CD4-positive, alpha-beta T cell (primary cell): ENCODE results near the gene ZNF524. TPM values are rescaled to one million over a fixed set of nuclear protein-coding genes. Genes with fewer than 3 reads are reported as not detected.

Source experiments
- ATAC-seq: fragments of 200-7000 bp; cut with Tn5 transposase; one replicate; pipeline ENCODE4 v1.10.0; 2022; ENCODE audit warnings: mild to moderate bottlenecking; ENCODE audit not compliant: poor library complexity
- CTCF ChIA-PET: fragments of 350-600 bp; sonication (Branson Sonifier 250); formaldehyde crosslinking; loops from one replicate; lab custom pipeline; 2021; ENCODE audit warnings: antibody characterized with exemption, inconsistent platforms; lab: Charles Lee
- POLR2A ChIA-PET: fragments of 350-600 bp; sonication (Branson Sonifier 250); formaldehyde crosslinking; loops from one replicate; lab custom pipeline; 2021; ENCODE audit warnings: antibody characterized with exemption, inconsistent platforms; lab: Charles Lee
- DNase-seq, 14 experiments: peaks; one replicate each; pipeline ENCODE4 v3.0.0-alpha.2; 2013 to 2020; ENCODE audit warnings: mixed read lengths in 2 of 14
- H3K27ac ChIP-seq, 2 donors: one replicate each; pipeline versions ENCODE4 v1.5.1 to v1.7.0; 2013; ENCODE audit warnings: low read length in 2 of 2, low read depth in 1 of 2, mild to moderate bottlenecking in 1 of 2
- H3K27me3 ChIP-seq, 2 experiments: 1 replicate in 1 of 2; 2 replicates in 1 of 2; pipeline versions ENCODE4 v1.6.1 to v1.7.0; 2013; ENCODE audit warnings: low read length in 2 of 2, control low read depth in 1 of 2, mild to moderate bottlenecking in 1 of 2, moderate library complexity in 1 of 2; ENCODE audit not compliant: insufficient read depth in 2 of 2, control insufficient read depth in 1 of 2
- H3K36me3 ChIP-seq: one replicate; pipeline ENCODE4 v1.6.1; 2013; ENCODE audit warnings: low read length, control low read depth; ENCODE audit not compliant: insufficient read depth
- H3K4me1 ChIP-seq: one replicate; pipeline ENCODE4 v1.6.1; 2013; ENCODE audit warnings: low read length, control low read depth; ENCODE audit not compliant: insufficient read depth
- H3K4me3 ChIP-seq: one replicate; pipeline ENCODE4 v1.5.1; 2013; ENCODE audit warnings: mild to moderate bottlenecking, low read length, moderate library complexity
- H3K9me3 ChIP-seq, 2 experiments: 1 replicate in 1 of 2; 2 replicates in 1 of 2; pipeline versions ENCODE4 v1.6.1 to v1.7.0; 2013; ENCODE audit warnings: low read length in 2 of 2, mild to moderate bottlenecking in 2 of 2, control low read depth in 1 of 2, moderate library complexity in 1 of 2; ENCODE audit not compliant: control insufficient read depth in 1 of 2, insufficient read depth in 1 of 2
- H3K27ac Mint-ChIP-seq: one replicate; pipeline ENCODE4 v1.8.0; 2020; ENCODE audit warnings: mixed read lengths
- H3K27me3 Mint-ChIP-seq: one replicate; pipeline ENCODE4 v1.8.0; 2021; ENCODE audit warnings: mixed read lengths
- H3K36me3 Mint-ChIP-seq: one replicate; pipeline ENCODE4 v1.8.0; 2021; ENCODE audit warnings: low read depth, mixed read lengths
- H3K4me1 Mint-ChIP-seq: one replicate; pipeline ENCODE4 v1.8.0; 2021; ENCODE audit warnings: low read depth, mixed read lengths
- H3K4me3 Mint-ChIP-seq: one replicate; pipeline ENCODE4 v1.8.0; 2020; ENCODE audit warnings: mild to moderate bottlenecking, mixed read lengths
- H3K9me3 Mint-ChIP-seq: one replicate; pipeline ENCODE4 v1.8.0; 2020; ENCODE audit warnings: mixed read lengths
- CTCF ChIP-seq: fragments of 200-600 bp; IDR thresholded peaks from one replicate; pipeline ENCODE4 v1.8.0; 2022; ENCODE audit warnings: antibody characterized with exemption, mild to moderate bottlenecking
- intact Hi-C, 2 experiments: fragments of 100-400 bp; cut with DNase I in 1 of 2; cut with micrococcal nuclease in 1 of 2; formaldehyde crosslinking; loops; one replicate each; pipeline versions ENCODE4 v1.15.1 to v1.9.0; 2023 to 2025; cut with DNase I, micrococcal nuclease
- total RNA-seq, 174 experiments: library from RNA in 2 of 174; stranded (reverse) in 2 of 174; gene quantifications; one replicate each; pipeline ENCODE4 v1.2.3 and lab custom pipeline; 2021 to 2026

The ZNF524 gene
- total RNA-seq, 2 experiments from 2014 or later: 9.6 to 10.3 TPM

- H3K9me3 ChIP-seq: peaks cover 0 to 3% of the 10 kb centered on the region in 2 experiments
- no peak overlapping the region for H3K4me3 Mint-ChIP-seq
- H3K27ac ChIP-seq: no peak overlapping the region
- ATAC-seq: no peak
- H3K4me1 Mint-ChIP-seq: no peaks in the 10 kb centered on the region
- no peaks in the 10 kb centered on the region for H3K4me1 ChIP-seq
- no peaks in the 10 kb centered on the region for H3K36me3 ChIP-seq
- H3K4me3 ChIP-seq: no peak overlapping the region
- TF ChIP-seq CTCF: no peak
- H3K27ac Mint-ChIP-seq: no peak overlapping the region
- DNase-seq: no peak
- peaks cover 5 to 6% of the 10 kb centered on the region in 2 experiments for H3K27me3 ChIP-seq
- ChIA-PET CTCF (no interaction called here), POLR2A (no interaction called here)
- no peaks in the 10 kb centered on the region for H3K9me3 Mint-ChIP-seq
- intact Hi-C loops: no loop called here
- H3K36me3 Mint-ChIP-seq: no peaks in the 10 kb centered on the region
- peaks cover 21% of the 10 kb centered on the region for H3K27me3 Mint-ChIP-seq
These were observed 47.9 kb upstream of the ZNF524 start for GRCh38 chr19:55552206-55552605.

DNA sequence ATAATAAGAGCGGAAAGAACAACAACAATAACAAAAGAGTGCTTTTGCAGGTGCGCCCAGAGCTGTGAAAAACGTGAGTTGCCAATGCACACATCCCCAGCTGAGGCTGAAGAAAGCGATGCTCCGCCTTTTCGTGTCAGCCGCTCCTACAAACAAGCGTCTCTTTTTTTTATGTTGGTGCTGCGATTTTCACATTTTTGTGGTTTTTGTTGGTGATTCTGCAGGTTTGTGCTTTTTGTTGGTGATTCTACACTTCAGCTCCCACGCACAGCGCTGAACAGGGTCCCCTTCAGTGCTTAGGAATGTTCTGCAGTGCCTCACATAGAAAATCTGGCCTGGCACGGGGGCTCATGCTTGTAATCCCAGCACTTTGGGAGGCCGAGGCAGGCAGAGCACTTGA lies 47.5 kb upstream of the ZNF524 start:
- Histone ChIP-seq H3K9me3 (no peaks in the 10 kb centered on the region), H3K4me1 (no peaks in the 10 kb centered on the region), H3K27me3 (peaks cover 3 to 6% of the 10 kb centered on the region in 2 experiments), H3K4me3 (no peak overlapping the region), H3K27ac (no peak overlapping the region), H3K36me3 (no peaks in the 10 kb centered on the region)
- H3K4me1 Mint-ChIP-seq: no peaks in the 10 kb centered on the region
- intact Hi-C loops: no loop called here
- no peaks in the 10 kb centered on the region for H3K9me3 Mint-ChIP-seq
- H3K36me3 Mint-ChIP-seq: no peaks in the 10 kb centered on the region
- no peak overlapping the region for H3K27ac Mint-ChIP-seq
- H3K27me3 Mint-ChIP-seq: peaks cover 17% of the 10 kb centered on the region
- no peak for DNase-seq
- no peak for TF ChIP-seq CTCF
- H3K4me3 Mint-ChIP-seq: no peak overlapping the region
- ATAC-seq: no peak
- CTCF ChIA-PET: no interaction called here
- POLR2A ChIA-PET: no interaction called here

GRCh38 chr19:55553217-55554182 lies 46.6 kb upstream of the ZNF524 start:
- peaks cover 3 to 6% of the 10 kb centered on the region in 2 experiments for H3K27me3 ChIP-seq
- POLR2A ChIA-PET: no interaction called here
- no peaks in the 10 kb centered on the region for H3K9me3 ChIP-seq
- ATAC-seq (no peak), DNase-seq (no peak)
- intact Hi-C loops: no loop called here
- Mint-ChIP-seq H3K9me3 (no peaks in the 10 kb centered on the region), H3K4me1 (no peaks in the 10 kb centered on the region), H3K27me3 (peaks cover 11% of the 10 kb centered on the region), H3K36me3 (no peaks in the 10 kb centered on the region), H3K27ac (no peak overlapping the region), H3K4me3 (no peak overlapping the region)
- no peak overlapping the region for H3K27ac ChIP-seq
- TF ChIP-seq CTCF: no peak
- H3K36me3 ChIP-seq: no peaks in the 10 kb centered on the region
- no peaks in the 10 kb centered on the region for H3K4me1 ChIP-seq
- CTCF ChIA-PET: no interaction called here
- no peak overlapping the region for H3K4me3 ChIP-seq
